IPS-15b (cell line): ENCODE measurements around the gene NR0B2.
"Not testable (repeated sequence)": the region's sequence is repeated elsewhere in the genome, so short reads cannot be mapped to it uniquely, and the experiment has no call there.

Source experiments
- H3K27me3 ChIP-seq: one replicate; pipeline ENCODE4 v1.6.1; 2013; ENCODE audit warnings: low read length; ENCODE audit not compliant: control insufficient read depth, insufficient read depth
- H3K36me3 ChIP-seq: one replicate; pipeline ENCODE4 v1.6.1; 2013; ENCODE audit warnings: low read length; ENCODE audit not compliant: control insufficient read depth, insufficient read depth
- H3K4me1 ChIP-seq: one replicate; pipeline ENCODE4 v1.6.1; 2013; ENCODE audit warnings: mild to moderate bottlenecking, low read length; ENCODE audit not compliant: control insufficient read depth, insufficient read depth
- H3K4me3 ChIP-seq: one replicate; pipeline ENCODE4 v1.5.1; 2013; ENCODE audit warnings: low read depth, low read length
- H3K9ac ChIP-seq: one replicate; pipeline ENCODE4 v1.6.1; 2013; ENCODE audit warnings: low read depth, mild to moderate bottlenecking, low read length
- H3K9me3 ChIP-seq: one replicate; pipeline ENCODE4 v1.6.1; 2013; ENCODE audit warnings: mild to moderate bottlenecking, low read length; ENCODE audit not compliant: control insufficient read depth, insufficient read depth

The NR0B2 gene

DNA sequence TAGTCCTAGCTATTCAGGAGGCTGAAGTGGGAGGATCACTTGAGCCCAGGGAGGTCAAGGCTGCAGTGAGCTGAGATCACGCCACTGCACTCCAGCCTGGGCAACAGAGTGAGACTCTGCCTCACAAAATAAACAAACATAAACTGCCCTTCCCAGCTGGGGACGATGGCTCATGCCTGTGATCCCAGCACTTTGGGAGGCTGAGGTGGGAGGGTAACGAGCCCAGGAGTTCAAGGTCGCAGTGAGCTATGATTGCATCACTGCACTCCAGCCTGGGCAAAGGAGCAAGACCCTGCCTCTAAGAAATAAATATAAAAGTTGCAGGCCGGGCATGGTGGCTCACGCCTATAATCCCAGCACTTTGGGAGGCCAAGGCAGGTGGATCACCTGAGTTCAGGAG lies 32.2 kb downstream of the NR0B2 start:
- H3K36me3 ChIP-seq: peaks cover 36% of the 10 kb centered on the region
- H3K4me1 ChIP-seq, H3K9ac ChIP-seq, H3K9me3 ChIP-seq, H3K27me3 ChIP-seq, H3K4me3 ChIP-seq: not testable (repeated sequence)

DNA sequence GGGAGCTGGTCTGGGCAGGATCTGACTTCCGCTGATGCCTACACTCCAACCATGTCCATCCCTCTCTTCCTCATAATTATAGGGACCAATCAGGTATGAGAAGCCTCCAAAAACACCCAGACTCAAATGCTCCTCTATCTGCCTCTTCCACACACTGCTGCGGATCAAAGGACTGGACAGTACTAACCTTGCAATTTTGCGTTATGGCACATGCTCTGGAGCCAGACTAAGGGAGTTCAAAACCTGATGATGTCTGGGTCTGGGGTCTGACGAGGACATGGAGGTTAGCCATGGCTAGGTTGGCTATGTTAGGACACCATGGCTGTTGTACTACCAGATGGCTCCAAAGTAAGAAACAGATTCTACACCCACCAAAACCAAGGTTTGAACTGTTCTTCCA lies 34.0 kb downstream of the NR0B2 start:
- H3K36me3 ChIP-seq: peaks cover 26% of the 10 kb centered on the region
- H3K4me3 ChIP-seq: no peak overlapping the region
- H3K27me3 ChIP-seq: no peaks in the 10 kb centered on the region
- no peaks in the 10 kb centered on the region for H3K9me3 ChIP-seq
- no peak overlapping the region for H3K9ac ChIP-seq
- no peaks in the 10 kb centered on the region for H3K4me1 ChIP-seq

DNA sequence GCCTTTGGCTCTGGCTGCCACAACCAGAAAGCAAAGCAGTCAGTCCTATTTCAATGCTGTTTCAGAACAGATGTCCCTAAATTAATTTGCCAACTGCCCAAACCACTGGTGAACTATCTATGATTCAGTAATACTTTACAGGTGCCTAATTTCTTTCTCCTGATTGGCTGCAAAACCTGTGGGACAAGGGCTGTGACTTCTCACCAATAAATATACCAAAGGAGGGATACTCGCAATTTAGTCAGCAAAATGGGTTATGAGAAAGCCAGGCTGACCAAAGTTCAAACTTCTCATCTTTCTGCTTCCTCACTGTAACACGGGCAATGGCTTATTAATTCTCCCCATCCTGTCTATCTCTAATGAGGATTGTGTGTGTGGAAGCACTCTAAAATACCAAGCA lies 36.4 kb downstream of the NR0B2 start:
- Histone ChIP-seq H3K36me3 (peaks cover 14% of the 10 kb centered on the region), H3K4me3 (no peak overlapping the region), H3K9ac (no peak overlapping the region), H3K27me3 (no peaks in the 10 kb centered on the region), H3K9me3 (no peaks in the 10 kb centered on the region), H3K4me1 (no peaks in the 10 kb centered on the region)

DNA sequence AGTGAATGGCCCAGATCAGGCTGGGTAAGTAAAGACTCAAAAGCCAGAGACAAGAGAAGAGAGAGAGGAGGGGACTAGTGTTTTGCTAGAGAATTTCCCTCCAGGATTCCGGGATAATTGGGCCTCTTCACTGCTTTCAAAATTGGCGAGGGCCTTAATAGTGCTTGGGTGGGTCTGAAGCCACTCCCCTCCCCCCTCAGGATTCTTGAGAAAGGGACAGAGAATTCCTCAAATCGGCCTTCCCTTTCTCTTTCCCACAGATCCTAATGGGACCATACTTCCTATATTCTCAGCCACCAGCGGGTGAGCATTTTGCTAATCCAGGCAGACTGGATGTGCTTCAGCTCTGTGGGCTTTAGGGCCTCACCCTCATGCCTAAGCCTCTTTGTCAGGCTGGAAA lies 38.9 kb downstream of the NR0B2 start:
- no peak overlapping the region for H3K9ac ChIP-seq
- no peaks in the 10 kb centered on the region for H3K4me1 ChIP-seq
- H3K27me3 ChIP-seq: no peaks in the 10 kb centered on the region
- H3K9me3 ChIP-seq: no peaks in the 10 kb centered on the region
- H3K4me3 ChIP-seq: no peak overlapping the region
- H3K36me3 ChIP-seq: peaks cover 11% of the 10 kb centered on the region

DNA sequence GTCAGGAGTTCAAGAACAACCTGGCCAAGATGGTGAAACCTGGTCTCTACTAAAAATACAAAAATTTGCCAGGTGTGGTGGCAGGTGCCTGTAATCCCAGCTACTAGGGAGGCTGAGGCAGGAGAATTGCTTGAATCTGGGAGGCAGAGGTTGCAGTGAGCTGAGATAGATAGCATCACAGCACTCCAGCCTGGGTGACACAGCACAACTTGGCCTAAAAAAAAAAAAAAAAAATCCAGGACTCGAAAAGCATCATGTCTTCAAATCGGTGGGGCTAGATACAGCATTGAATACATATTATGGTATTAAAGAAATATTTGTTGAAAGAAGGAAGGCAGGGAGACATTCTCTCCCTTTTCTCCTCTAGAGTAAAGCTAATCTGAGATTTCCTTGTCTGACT lies 40.7 kb downstream of the NR0B2 start:
- H3K36me3 ChIP-seq, H3K4me3 ChIP-seq, H3K9me3 ChIP-seq, H3K27me3 ChIP-seq, H3K9ac ChIP-seq, H3K4me1 ChIP-seq: not testable (repeated sequence)

DNA sequence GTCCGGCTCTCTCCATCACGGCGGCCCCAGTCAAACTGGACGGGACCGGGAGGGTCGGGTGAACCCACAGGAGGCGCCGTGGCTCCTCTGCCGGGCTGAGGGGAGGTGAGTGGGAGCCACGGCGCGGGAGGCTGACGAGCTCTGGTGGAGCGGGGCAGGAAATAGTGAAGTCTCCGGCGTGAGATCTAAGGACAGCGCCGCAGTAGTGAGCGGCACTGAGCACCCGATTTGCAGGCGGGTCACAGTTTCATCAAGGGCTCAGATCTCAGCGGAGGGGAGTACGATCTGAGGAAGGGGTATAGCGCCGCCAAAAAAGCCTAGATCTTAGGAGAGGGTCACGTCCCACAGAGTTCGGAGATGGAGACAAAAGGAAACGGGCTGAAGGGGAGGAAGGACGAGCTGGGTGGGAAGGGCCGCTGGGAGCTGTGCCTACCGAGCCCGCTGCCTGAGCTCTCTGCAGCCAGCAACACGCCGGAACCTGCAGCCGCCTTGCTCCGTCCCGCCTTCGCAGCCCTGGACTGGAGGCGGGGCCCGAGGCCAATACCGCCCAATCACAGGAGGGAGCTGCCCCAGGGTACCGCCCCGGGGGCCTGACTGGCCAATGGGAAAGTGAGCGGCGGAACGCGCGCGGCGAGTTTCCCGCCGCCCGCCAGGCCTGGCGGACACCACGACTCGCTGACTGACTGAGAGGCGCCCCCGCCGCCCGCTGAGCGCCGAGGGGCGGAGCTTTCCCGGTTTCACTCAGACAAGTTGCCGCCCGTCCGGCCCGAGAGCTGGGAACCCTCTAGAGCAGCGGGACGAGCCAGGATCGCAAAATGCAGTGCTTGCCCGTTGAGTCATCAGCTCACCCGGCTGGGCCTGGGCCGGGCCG lies 48.9 kb downstream of the NR0B2 start:
- Histone ChIP-seq H3K9me3 (no peaks in the 10 kb centered on the region), H3K9ac (peak overlapping the region; percentile 70), H3K36me3 (no peaks in the 10 kb centered on the region), H3K4me1 (peaks cover 8% of the 10 kb centered on the region), H3K27me3 (peaks cover 11% of the 10 kb centered on the region), H3K4me3 (peak overlapping the region; percentile 81)

DNA sequence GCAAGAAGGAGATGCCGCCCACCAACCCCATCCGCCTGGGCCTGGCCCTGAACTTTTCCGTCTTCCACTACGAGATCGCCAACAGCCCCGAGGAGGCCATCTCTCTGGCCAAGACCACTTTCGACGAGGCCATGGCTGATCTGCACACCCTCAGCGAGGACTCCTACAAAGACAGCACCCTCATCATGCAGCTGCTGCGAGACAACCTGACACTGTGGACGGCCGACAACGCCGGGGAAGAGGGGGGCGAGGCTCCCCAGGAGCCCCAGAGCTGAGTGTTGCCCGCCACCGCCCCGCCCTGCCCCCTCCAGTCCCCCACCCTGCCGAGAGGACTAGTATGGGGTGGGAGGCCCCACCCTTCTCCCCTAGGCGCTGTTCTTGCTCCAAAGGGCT lies 50.1 kb downstream of the NR0B2 start:
- Histone ChIP-seq H3K4me1 (peaks cover 8% of the 10 kb centered on the region), H3K36me3 (no peaks in the 10 kb centered on the region), H3K27me3 (peaks cover 11% of the 10 kb centered on the region), H3K9me3 (no peaks in the 10 kb centered on the region), H3K4me3 (peak overlapping the region; percentile 81), H3K9ac (no peak overlapping the region)

DNA sequence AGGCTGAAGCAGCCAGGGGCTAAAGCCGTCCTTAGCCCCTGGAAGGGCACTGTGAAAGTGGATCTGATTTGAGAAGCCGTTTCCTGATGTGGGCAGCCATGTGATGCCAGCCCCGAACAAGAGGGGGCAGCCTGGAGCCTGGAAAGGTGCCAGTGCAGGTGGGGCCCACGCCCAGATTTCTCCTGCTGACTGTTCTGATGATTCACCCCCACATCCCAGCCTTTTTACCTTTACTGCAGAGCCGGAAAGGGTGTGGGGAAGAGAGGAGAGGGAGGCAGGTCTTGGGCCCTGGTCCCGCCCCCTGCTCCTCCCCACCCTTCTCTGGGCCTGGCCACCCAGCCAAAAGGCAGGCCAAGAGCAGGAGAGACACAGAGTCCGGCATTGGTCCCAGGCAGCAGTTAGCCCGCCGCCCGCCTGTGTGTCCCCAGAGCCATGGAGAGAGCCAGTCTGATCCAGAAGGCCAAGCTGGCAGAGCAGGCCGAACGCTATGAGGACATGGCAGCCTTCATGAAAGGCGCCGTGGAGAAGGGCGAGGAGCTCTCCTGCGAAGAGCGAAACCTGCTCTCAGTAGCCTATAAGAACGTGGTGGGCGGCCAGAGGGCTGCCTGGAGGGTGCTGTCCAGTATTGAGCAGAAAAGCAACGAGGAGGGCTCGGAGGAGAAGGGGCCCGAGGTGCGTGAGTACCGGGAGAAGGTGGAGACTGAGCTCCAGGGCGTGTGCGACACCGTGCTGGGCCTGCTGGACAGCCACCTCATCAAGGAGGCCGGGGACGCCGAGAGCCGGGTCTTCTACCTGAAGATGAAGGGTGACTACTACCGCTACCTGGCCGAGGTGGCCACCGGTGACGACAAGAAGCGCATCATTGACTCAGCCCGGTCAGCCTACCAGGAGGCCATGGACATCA lies 50.7 kb downstream of the NR0B2 start, which contains the start of gene SFN:
TSS of gene SFN (plus strand) at position 369 of the 904 bp plus-strand sequence. CDS start at position 433, 64 bp downstream.
- Histone ChIP-seq H3K4me1 (peaks cover 8% of the 10 kb centered on the region), H3K36me3 (no peaks in the 10 kb centered on the region), H3K27me3 (peaks cover 11% of the 10 kb centered on the region), H3K4me3 (peak within 1 kb of the TSS; percentile 81), H3K9me3 (no peaks in the 10 kb centered on the region), H3K9ac (no peak within 1 kb of the TSS)

DNA sequence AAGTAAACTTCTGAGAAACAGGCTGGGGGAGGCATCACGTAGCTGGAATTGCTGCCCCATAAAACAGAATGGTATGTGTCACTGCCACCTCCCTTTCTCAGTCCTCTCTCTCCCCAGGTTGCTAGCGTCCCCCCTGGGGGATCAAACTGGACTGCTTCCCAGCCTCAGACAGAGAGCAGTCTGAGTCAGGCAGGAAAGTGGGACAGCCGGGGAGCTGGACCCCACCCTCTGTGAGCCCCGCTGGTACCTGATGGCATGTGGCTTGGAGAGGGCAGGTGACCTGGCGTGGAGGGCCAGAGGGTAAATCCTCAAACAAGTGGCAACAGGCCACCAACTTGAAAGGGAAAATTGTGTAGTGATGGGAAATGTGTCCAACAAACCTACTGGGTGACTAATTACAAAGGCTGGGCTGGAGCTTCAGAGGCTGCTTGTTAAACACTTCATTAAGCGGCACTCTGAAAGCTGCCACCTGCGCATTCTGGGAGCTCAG lies 51.8 kb downstream of the NR0B2 start:
- H3K9ac ChIP-seq: no peak overlapping the region
- H3K4me1 ChIP-seq: peaks cover 8% of the 10 kb centered on the region
- no peak overlapping the region for H3K4me3 ChIP-seq
- H3K9me3 ChIP-seq: no peaks in the 10 kb centered on the region
- no peaks in the 10 kb centered on the region for H3K36me3 ChIP-seq
- peaks cover 11% of the 10 kb centered on the region for H3K27me3 ChIP-seq
